Stimulated activated CD8-positive, alpha-beta memory T cell treated with anti-CD3 and anti-CD28 coated beads, Interleukin-4, amount 100 ng/mL, for 4 hours (primary cell): ENCODE measurements around the gene SLC1A2.

Experiments used
- DNase-seq, 2 donors: peaks; one replicate each; pipeline ENCODE4 v3.0.0-alpha.2; 2020; ENCODE audit warnings: low read depth in 2 of 2, low spot score in 1 of 2

SLC1A2 gene

DNA sequence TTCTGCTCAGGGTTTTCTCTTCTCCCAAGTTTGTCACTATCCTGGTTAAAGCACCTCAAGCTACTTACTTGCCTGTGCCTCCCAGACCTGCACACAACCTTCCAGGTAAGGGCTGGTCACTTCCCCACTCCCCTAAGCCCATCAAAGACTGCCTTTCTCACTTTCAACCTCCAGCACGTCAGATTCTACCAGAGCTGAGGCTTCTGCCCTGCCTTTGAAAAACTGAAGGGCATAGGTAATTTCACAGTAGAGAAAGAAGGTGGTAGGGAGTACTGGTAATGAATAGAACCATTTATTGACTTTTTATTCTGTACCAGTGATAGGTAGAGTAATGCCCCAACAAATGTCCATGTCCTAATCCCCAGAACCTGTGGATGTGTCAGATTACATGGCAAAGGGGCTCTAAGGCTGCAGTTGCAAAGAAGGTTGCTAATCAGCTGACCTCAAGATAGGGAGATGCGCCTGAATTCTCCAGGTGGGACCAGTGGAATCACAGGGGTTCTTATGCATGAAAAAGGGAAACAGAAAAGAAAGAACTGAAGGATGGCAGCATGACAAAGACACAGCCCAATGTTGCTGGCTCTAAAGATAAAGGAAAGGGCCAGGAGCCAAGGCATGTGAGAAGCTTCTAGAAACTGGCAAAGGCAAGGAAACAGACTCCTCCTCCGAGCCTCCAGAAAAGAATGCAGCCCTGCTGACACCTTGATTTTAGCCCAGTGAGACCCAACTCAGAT is 89.0 kb downstream of the SLC1A2 start:
- no peak for DNase-seq

DNA sequence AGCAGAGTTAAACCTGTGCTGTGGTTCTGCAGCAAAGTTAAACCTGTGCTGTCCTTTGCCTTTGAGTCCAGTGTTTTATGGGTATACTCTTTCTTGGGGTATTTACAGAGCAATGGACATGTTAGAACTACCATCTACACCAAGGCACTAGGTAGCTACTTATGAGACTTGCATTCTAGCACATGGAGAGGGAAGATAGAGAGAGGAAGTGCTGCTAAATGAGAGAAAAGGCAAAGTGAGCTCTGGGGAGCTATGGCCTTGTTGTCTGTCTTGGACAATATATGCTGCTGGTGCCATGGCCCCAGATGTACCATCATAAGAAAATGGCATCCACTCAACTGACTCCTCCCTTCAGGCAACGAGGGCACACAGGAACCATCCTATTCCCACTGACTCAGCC is 91.5 kb downstream of the SLC1A2 start:
- DNase-seq = no peak

DNA sequence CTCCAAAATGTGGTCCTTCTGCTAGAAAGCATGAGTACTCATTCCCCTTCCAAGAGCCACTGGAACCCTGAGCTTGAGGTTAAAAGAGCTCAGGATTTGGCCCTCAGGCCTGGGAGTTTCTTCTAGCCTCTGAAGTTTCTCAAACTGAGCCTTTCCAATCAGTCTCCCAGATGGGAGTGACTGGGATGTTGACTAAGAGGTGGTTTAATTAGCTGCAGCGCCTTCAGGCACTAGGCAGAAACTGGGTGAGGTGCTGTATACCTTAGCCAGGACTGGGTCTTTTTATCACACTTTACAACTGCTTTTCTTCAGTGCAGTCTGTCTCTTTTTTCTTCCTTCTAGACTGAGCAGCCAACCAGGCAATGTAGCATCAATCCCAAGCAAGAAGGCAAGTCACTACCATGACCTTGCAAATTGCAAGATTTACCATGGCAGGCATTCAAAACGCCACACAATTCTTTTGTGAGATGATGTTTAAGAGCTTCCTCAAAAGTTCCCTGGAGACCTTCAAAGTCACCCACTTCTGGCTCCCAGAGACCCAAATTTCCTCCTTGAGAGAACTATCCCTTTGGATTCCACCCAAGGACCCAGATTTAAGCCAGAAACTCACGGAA is 93.0 kb downstream of the SLC1A2 start:
- DNase-seq = no peak

- DNase-seq = no peak
These were observed 94.4 kb downstream of the SLC1A2 start for GRCh38 chr11:35324981-35325380.

GRCh38 chr11:35324183-35324886 is 95.0 kb downstream of the SLC1A2 start:
- no peak for DNase-seq

DNA sequence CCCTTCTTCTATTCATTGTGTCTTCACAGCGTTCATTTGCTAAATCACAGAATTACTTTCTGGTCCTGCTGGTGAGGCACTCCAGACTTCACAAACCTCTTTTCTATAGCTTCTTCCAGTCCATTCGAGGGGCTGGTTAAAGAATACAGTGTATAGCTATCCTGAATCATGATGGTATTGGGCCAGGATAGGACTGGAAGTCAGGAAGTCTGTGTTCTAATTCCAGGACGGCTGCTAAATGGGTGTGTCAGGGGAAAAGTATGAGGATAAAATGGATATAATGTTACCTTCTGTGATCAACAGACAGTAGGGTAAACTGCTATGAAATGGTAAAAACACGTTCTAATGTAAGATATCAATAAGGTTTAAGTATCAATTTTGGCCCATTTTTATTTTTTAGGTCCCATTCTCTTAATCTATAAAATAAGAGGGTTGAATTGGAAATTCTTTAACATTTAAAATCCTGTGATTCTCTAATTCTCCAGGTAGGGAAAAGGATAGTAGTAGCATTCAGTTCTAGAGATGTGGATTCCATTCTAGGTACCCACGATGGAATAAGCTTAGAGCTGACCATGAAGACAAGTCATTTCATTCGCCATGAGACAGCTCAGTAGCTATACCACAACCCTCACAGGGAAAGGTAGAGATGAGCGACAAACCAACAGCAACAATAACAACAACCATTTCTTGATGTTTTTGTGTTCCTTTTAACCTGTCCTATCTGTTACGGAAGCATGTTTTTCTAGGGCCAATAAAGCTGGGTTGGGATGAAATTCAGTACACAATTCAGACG is 96.1 kb downstream of the SLC1A2 start:
- DNase-seq = no peak

- DNase-seq = no peak
These were observed 96.9 kb downstream of the SLC1A2 start for GRCh38 chr11:35322318-35322979.

- DNase-seq = no peak
These were observed 97.6 kb downstream of the SLC1A2 start for GRCh38 chr11:35321532-35322317.

GRCh38 chr11:35321111-35321510 is 98.2 kb downstream of the SLC1A2 start:
- DNase-seq = no peak

- no peak for DNase-seq
These were observed 100.1 kb downstream of the SLC1A2 start for GRCh38 chr11:35318977-35319925.

- DNase-seq = no peak
These were observed 101.0 kb downstream of the SLC1A2 start for GRCh38 chr11:35318309-35318708.

DNA sequence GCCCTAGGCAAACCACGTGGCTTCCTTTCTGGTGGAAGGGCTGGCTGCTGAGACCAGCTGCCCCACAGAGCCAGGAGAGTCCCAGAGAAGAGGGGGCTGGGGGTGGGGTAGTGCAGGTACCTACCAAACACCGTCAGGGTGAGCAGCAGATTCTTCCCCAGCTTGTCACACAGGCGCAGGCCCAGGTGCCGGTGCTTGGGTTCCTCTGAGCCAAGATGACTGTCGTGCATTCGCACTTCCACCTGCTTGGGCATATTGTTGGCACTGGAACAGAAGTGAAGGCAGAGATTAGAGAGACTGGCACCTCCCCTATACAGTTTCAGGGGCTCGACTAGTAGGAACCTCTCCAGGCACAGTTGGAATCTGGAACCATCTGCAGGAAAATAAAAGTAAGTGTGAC is 102.1 kb downstream of the SLC1A2 start:
- no peak for DNase-seq

GRCh38 chr11:35316161-35316560 is 103.2 kb downstream of the SLC1A2 start:
- no peak for DNase-seq

- DNase-seq = no peak
These were observed 105.6 kb downstream of the SLC1A2 start for GRCh38 chr11:35313760-35314153.

- DNase-seq = no peak
These were observed 106.1 kb downstream of the SLC1A2 start for GRCh38 chr11:35313066-35313759.

- DNase-seq = no peak
These were observed 108.0 kb downstream of the SLC1A2 start for GRCh38 chr11:35311331-35311730.

DNA sequence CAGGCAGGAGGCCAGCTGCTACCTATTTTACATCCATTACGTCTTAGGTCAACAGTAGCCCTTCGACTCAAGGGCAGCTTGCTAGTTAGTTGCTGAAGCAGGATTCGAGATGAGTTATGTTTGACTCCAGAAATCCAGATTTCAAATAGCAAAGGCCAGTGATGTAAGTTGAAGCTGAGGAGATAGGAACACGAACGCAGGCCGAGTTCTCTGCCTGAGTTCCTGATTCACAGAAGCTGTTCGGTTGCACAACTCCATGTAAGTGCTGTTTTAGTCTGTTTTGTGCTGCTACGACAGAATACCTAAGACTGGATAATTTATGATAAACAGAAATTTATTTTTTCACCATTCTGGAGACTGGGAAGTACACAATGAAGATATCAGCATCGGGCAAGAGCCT is 111.2 kb downstream of the SLC1A2 start:
- no peak for DNase-seq

GRCh38 chr11:35307221-35307621 is 112.1 kb downstream of the SLC1A2 start:
- DNase-seq = no peak
